ENCODE measurements around the gene AEBP2. TPM values are rescaled to one million over a fixed set of nuclear protein-coding genes. Genes with fewer than 3 reads are reported as not detected.
A peak's percentile ranks its signal among the peaks of the same experiment; 100 is the strongest.

Gene AEBP2
- total and polyA plus RNA-seq, 12 donors: 15.7 to 83.1 (median 43.1) TPM

- no peaks in the 10 kb centered on the region for H3K27me3 ChIP-seq
- intact Hi-C loops (cut with DNase I): no loop called here
- DNase-seq: no peak
- TF ChIP-seq CTCF (IDR thresholded peaks at IDR 0.05) (no peak), POLR2A (IDR thresholded peaks at IDR 0.05) (no peak)
- no peak overlapping the region for H3K27ac ChIP-seq
- H3K4me3 ChIP-seq: no peak overlapping the region
- WGBS, 4 donors: 75 to 90% (median 79%) methylated on average over 6 of the region's 6 CpGs
- H3K36me3 ChIP-seq (replicated peaks in 1 of 2): no peaks in the 10 kb centered on the region
- no peaks in the 10 kb centered on the region for H3K9me3 ChIP-seq (replicated peaks in 1 of 3)
- H3K4me1 ChIP-seq (replicated peaks in 1 of 2): peaks cover 23 to 29% of the 10 kb centered on the region in 2 donors
Measured at GRCh38 chr12:19485240-19485639, 45.9 kb downstream of the AEBP2 start.

- no peak overlapping the region for H3K27ac ChIP-seq
- intact Hi-C loops (cut with DNase I): no loop called here
- DNase-seq: no peak
- H3K36me3 ChIP-seq (replicated peaks in 1 of 2): peaks cover 0 to 4% of the 10 kb centered on the region in 2 donors
- WGBS, 4 donors: 96 to 98% (median 97%) methylated on average over 4 of the region's 4 CpGs
- peaks cover 6 to 19% of the 10 kb centered on the region in 2 donors for H3K4me1 ChIP-seq (replicated peaks in 1 of 2)
- no peak overlapping the region for H3K4me3 ChIP-seq
- no peaks in the 10 kb centered on the region for H3K9me3 ChIP-seq (replicated peaks in 1 of 3)
- no peaks in the 10 kb centered on the region for H3K27me3 ChIP-seq
- TF ChIP-seq POLR2A (IDR thresholded peaks at IDR 0.05): no peak
- TF ChIP-seq CTCF (IDR thresholded peaks at IDR 0.05): no peak
Measured at GRCh38 chr12:19489168-19489567, 49.9 kb downstream of the AEBP2 start.

GRCh38 chr12:19490908-19491307 is 51.6 kb downstream of the AEBP2 start:
- H3K9me3 ChIP-seq (replicated peaks in 1 of 3): no peaks in the 10 kb centered on the region
- DNase-seq: peak in 4 of 7 donors; percentile 23 to 55 (median 48)
- H3K27ac ChIP-seq: no peak overlapping the region
- intact Hi-C loops (cut with DNase I): no loop called here
- H3K27me3 ChIP-seq: no peaks in the 10 kb centered on the region
- TF ChIP-seq CTCF (IDR thresholded peaks at IDR 0.05) (no peak), POLR2A (IDR thresholded peaks at IDR 0.05) (no peak)
- no peak overlapping the region for H3K4me3 ChIP-seq
- H3K36me3 ChIP-seq (replicated peaks in 1 of 2): peaks cover 0 to 15% of the 10 kb centered on the region in 2 donors
- 35 to 57% (median 48%) methylated on average over 3 of the region's 3 CpGs for WGBS, 4 donors
- peaks cover 6 to 19% of the 10 kb centered on the region in 2 donors for H3K4me1 ChIP-seq (replicated peaks in 1 of 2)

GRCh38 chr12:19491863-19492262 is 52.6 kb downstream of the AEBP2 start:
- DNase-seq: no peak
- intact Hi-C loops (cut with DNase I): no loop called here
- TF ChIP-seq CTCF (IDR thresholded peaks at IDR 0.05) (no peak), POLR2A (IDR thresholded peaks at IDR 0.05) (no peak)
- H3K27ac ChIP-seq: no peak overlapping the region
- no peaks in the 10 kb centered on the region for H3K27me3 ChIP-seq
- 67 to 89% (median 78%) methylated on average over 3 of the region's 3 CpGs for WGBS, 4 donors
- H3K36me3 ChIP-seq (replicated peaks in 1 of 2): peaks cover 0 to 15% of the 10 kb centered on the region in 2 donors
- H3K9me3 ChIP-seq (replicated peaks in 1 of 3): no peaks in the 10 kb centered on the region
- no peak overlapping the region for H3K4me3 ChIP-seq
- peaks cover 6 to 19% of the 10 kb centered on the region in 2 donors for H3K4me1 ChIP-seq (replicated peaks in 1 of 2)

All from adrenal gland (tissue), 12 donors.